ENCODE measurements around the gene WIF1.

GRCh38 chr12:65100140-65100539, 21.0 kb downstream of the WIF1 start:
- TF ChIP-seq CTCF (conservative IDR thresholded peaks at IDR 0.05 in 1 of 2, IDR thresholded peaks at IDR 0.05 in 1 of 2; ENCODE audit: low read depth in 1 of 2, low read length in 2 of 2): peak; percentile 23 to 24
- no peak for TF ChIP-seq EZH2 (IDR thresholded peaks at IDR 0.05; ENCODE audit: low read length, missing control alignments)

Measured in fibroblast of lung (primary cell).